DND-41 (cell line): ENCODE results near the gene DKK1.

Experiments
- ATAC-seq: fragments of 200-7000 bp; cut with Tn5 transposase; 3 replicates; pipeline ENCODE4 v1.9.1; 2021; ENCODE audit warnings: low read depth; ENCODE audit not compliant: insufficient read depth
- DNase-seq: peaks from one replicate; pipeline ENCODE4 v3.0.0-alpha.2; 2020
- H2AFZ ChIP-seq: 2 replicates; pipeline ENCODE4 v1.6.0; 2012; ENCODE audit warnings: low read depth, low read length
- H3K27ac ChIP-seq: 2 replicates; pipeline ENCODE4 v1.5.1; 2012; ENCODE audit warnings: low read length, inconsistent platforms
- H3K27me3 ChIP-seq: fragments of 200-600 bp; sonication (generic); 2 replicates; pipeline ENCODE4 v1.6.0; 2012; ENCODE audit warnings: low read length, mild to moderate bottlenecking, inconsistent platforms; ENCODE audit not compliant: insufficient read depth, poor library complexity
- H3K36me3 ChIP-seq: 2 replicates; pipeline ENCODE4 v1.5.1; 2012; ENCODE audit warnings: low read length, inconsistent platforms; ENCODE audit not compliant: insufficient read depth
- H3K4me1 ChIP-seq: 2 replicates; pipeline ENCODE4 v1.5.1; 2012; ENCODE audit warnings: mild to moderate bottlenecking, low read length; ENCODE audit not compliant: insufficient read depth
- H3K4me2 ChIP-seq: 2 replicates; pipeline ENCODE4 v1.6.0; 2012; ENCODE audit warnings: mild to moderate bottlenecking, moderate library complexity, low read length, inconsistent platforms; ENCODE audit not compliant: insufficient read depth
- H3K4me3 ChIP-seq, 2 experiments: fragments of 200-600 bp in 1 of 2; shearing (Covaris generic) in 1 of 2; 2 replicates each; pipeline ENCODE4 v1.5.1; 2012 to 2016; ENCODE audit warnings: inconsistent platforms in 2 of 2, low read length in 2 of 2, mild to moderate bottlenecking in 2 of 2, low read depth in 1 of 2, moderate library complexity in 1 of 2
- H3K79me2 ChIP-seq: 2 replicates; pipeline ENCODE4 v1.6.0; 2012; ENCODE audit warnings: low read length, inconsistent platforms; ENCODE audit not compliant: insufficient read depth
- H3K9ac ChIP-seq: 2 replicates; pipeline ENCODE4 v1.6.0; 2012; ENCODE audit warnings: low read depth, mild to moderate bottlenecking, inconsistent platforms, low read length, moderate library complexity
- H3K9me3 ChIP-seq: 2 replicates; pipeline ENCODE4 v1.5.1; 2012; ENCODE audit warnings: low read length, moderate library complexity, mild to moderate bottlenecking, inconsistent platforms; ENCODE audit not compliant: insufficient read depth, severe bottlenecking
- H4K20me1 ChIP-seq: 2 replicates; pipeline ENCODE4 v1.6.0; 2012; ENCODE audit warnings: low read length; ENCODE audit not compliant: insufficient read depth
- EZH2 ChIP-seq: IDR thresholded peaks from 3 replicates; pipeline ENCODE4 v1.6.1; 2012; ENCODE audit warnings: borderline replicate concordance, low read depth, mild to moderate bottlenecking, moderate library complexity, low read length, inconsistent platforms; ENCODE audit not compliant: severe bottlenecking
- TF ChIP-seq, protein P1 (sequence below): IDR thresholded peaks from 2 replicates; pipeline ENCODE4 v1.5.1; 2012; ENCODE audit warnings: borderline replicate concordance, low read length, moderate library complexity, mild to moderate bottlenecking; ENCODE audit not compliant: poor library complexity, severe bottlenecking; ENCODE audit errors: extremely low read depth

The DKK1 gene

DNA sequence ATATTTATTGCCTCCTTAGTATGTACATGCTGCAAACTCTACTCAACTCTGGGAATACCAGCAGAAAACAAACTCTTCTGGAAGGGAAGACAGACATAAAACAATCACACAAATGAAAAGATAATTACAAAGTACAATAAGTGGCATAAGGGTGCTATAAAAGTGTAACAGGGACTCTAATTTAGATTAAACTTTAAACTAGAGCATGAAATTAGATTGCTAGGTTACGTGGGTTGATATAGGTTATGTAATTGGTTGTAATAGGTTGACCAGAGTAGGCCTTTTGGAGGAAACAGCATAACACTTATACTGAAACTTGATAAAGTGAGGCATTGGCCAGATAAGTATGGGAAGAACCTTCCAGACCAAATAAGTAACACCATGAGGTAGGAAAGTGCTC lies 26.2 kb upstream of the DKK1 start:
- no peak overlapping the region for H3K9ac ChIP-seq
- no peak overlapping the region for H3K4me3 ChIP-seq
- H3K27me3 ChIP-seq: no peaks in the 10 kb centered on the region
- H2AFZ ChIP-seq: no peak overlapping the region
- no peaks in the 10 kb centered on the region for H4K20me1 ChIP-seq
- H3K4me1 ChIP-seq: no peaks in the 10 kb centered on the region
- TF ChIP-seq, protein P1, sequence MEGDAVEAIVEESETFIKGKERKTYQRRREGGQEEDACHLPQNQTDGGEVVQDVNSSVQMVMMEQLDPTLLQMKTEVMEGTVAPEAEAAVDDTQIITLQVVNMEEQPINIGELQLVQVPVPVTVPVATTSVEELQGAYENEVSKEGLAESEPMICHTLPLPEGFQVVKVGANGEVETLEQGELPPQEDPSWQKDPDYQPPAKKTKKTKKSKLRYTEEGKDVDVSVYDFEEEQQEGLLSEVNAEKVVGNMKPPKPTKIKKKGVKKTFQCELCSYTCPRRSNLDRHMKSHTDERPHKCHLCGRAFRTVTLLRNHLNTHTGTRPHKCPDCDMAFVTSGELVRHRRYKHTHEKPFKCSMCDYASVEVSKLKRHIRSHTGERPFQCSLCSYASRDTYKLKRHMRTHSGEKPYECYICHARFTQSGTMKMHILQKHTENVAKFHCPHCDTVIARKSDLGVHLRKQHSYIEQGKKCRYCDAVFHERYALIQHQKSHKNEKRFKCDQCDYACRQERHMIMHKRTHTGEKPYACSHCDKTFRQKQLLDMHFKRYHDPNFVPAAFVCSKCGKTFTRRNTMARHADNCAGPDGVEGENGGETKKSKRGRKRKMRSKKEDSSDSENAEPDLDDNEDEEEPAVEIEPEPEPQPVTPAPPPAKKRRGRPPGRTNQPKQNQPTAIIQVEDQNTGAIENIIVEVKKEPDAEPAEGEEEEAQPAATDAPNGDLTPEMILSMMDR: no peak
- TF ChIP-seq EZH2: no peak
- H3K79me2 ChIP-seq: no peaks in the 10 kb centered on the region
- DNase-seq (no peak), ATAC-seq (no peak)
- no peak overlapping the region for H3K4me2 ChIP-seq
- H3K27ac ChIP-seq: no peak overlapping the region
- no peaks in the 10 kb centered on the region for H3K9me3 ChIP-seq
- no peaks in the 10 kb centered on the region for H3K36me3 ChIP-seq

DNA sequence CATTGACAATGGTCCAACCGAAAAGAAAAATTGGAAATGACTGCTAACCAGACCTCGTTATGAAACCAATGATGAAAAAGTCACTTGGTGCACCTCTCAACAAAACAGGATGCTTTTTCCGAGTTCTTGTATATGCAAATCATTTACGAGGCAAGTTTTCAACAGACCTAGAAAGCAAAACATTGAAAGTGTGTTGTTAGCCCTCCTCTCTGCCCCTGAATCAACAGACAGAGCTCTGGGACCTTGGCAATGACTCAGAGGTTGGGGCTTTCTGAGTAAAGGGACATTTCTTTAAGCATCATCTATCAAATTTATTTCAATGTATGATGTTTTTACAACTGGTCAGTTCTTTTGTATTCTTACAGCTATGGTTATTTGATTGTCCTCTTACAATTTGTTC lies 16.3 kb upstream of the DKK1 start:
- no peak overlapping the region for H3K4me3 ChIP-seq
- H3K9ac ChIP-seq: no peak overlapping the region
- H2AFZ ChIP-seq: no peak overlapping the region
- H3K9me3 ChIP-seq: no peaks in the 10 kb centered on the region
- H3K79me2 ChIP-seq: no peaks in the 10 kb centered on the region
- TF ChIP-seq, protein P1: no peak
- H4K20me1 ChIP-seq: no peaks in the 10 kb centered on the region
- no peaks in the 10 kb centered on the region for H3K36me3 ChIP-seq
- ATAC-seq (no peak), DNase-seq (no peak)
- H3K4me1 ChIP-seq: no peaks in the 10 kb centered on the region
- no peaks in the 10 kb centered on the region for H3K27me3 ChIP-seq
- no peak overlapping the region for H3K4me2 ChIP-seq
- H3K27ac ChIP-seq: no peak overlapping the region

DNA sequence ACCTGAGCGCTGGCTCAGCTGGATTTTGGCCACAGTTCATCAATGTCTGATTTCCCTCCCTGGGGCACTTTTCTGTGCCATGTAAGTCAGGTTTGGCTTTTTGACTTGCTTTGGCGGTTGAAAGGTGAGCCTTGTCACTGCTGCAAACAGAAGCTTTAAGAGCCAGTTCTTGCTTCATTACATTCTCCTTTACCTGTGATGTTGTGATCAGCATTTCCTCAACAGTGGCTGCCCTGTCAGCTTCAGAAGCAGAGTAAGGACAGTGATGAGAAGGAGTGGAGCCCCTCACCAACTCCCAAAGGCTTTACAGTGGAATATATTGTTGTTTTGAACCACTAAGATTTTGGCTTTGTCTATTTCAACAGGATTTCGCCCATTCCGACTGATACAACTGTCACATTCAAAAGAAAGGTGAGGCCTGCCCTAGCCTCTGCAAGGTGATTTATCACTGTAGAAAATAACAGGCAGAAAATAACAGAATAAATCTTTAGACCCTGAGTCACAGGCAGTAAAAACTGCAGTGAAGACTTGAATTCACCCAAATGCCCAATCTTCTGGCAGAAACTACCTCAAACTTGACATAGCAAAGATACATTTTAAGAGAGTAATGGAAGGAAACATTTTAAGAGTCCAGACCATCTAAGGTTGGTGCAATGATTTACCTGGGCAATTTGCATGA lies 13.3 kb upstream of the DKK1 start:
- no peak overlapping the region for H3K27ac ChIP-seq
- DNase-seq (no peak), ATAC-seq (no peak)
- no peaks in the 10 kb centered on the region for H3K9me3 ChIP-seq
- no peaks in the 10 kb centered on the region for H3K4me1 ChIP-seq
- no peak overlapping the region for H3K4me3 ChIP-seq
- H3K27me3 ChIP-seq: no peaks in the 10 kb centered on the region
- no peak overlapping the region for H3K4me2 ChIP-seq
- TF ChIP-seq EZH2: no peak
- TF ChIP-seq, protein P1: no peak
- H2AFZ ChIP-seq: no peak overlapping the region
- no peaks in the 10 kb centered on the region for H3K79me2 ChIP-seq
- H4K20me1 ChIP-seq: no peaks in the 10 kb centered on the region
- H3K36me3 ChIP-seq: no peaks in the 10 kb centered on the region
- H3K9ac ChIP-seq: no peak overlapping the region
